IPS DF 6.9 (cell line): ENCODE measurements around the gene OR7G2.
"Not testable (repeated sequence)": the region's sequence is repeated elsewhere in the genome, so short reads cannot be mapped to it uniquely, and the experiment has no call there.

Source experiments
- DNase-seq: peaks from one replicate; pipeline ENCODE4 v3.0.0-alpha.2; 2013; ENCODE audit warnings: low read depth, low spot score
- H3K27ac ChIP-seq: one replicate; pipeline ENCODE4 v1.5.1; 2013; ENCODE audit warnings: low read length, control low read depth
- H3K27me3 ChIP-seq: 2 replicates; pipeline ENCODE4 v1.6.1; 2013; ENCODE audit warnings: mild to moderate bottlenecking, low read length; ENCODE audit not compliant: control insufficient read depth, insufficient read depth
- H3K36me3 ChIP-seq: 2 replicates; pipeline ENCODE4 v1.6.1; 2013; ENCODE audit warnings: low read length; ENCODE audit not compliant: control insufficient read depth, insufficient read depth
- H3K4me1 ChIP-seq: 2 replicates; pipeline ENCODE4 v1.6.1; 2013; ENCODE audit warnings: low read length; ENCODE audit not compliant: control insufficient read depth, insufficient read depth
- H3K4me3 ChIP-seq: 2 replicates; pipeline ENCODE4 v1.5.1; 2013; ENCODE audit warnings: mild to moderate bottlenecking, low read length
- H3K9me3 ChIP-seq: 2 replicates; pipeline ENCODE4 v1.6.1; 2013; ENCODE audit warnings: low read length, inconsistent platforms; ENCODE audit not compliant: control insufficient read depth, insufficient read depth
- WGBS: extraction: QIAGEN DNeasy Blood & Tissue Kit; methylation state at CpG from one replicate; pipeline ENCODE4 v1.1.7; 2013; ENCODE audit warnings: mixed read lengths, missing lambda C conversion rate; ENCODE audit not compliant: insufficient read length, insufficient coverage; 5-methylcytosine and 5-hydroxymethylcytosine counted together

The OR7G2 gene

DNA sequence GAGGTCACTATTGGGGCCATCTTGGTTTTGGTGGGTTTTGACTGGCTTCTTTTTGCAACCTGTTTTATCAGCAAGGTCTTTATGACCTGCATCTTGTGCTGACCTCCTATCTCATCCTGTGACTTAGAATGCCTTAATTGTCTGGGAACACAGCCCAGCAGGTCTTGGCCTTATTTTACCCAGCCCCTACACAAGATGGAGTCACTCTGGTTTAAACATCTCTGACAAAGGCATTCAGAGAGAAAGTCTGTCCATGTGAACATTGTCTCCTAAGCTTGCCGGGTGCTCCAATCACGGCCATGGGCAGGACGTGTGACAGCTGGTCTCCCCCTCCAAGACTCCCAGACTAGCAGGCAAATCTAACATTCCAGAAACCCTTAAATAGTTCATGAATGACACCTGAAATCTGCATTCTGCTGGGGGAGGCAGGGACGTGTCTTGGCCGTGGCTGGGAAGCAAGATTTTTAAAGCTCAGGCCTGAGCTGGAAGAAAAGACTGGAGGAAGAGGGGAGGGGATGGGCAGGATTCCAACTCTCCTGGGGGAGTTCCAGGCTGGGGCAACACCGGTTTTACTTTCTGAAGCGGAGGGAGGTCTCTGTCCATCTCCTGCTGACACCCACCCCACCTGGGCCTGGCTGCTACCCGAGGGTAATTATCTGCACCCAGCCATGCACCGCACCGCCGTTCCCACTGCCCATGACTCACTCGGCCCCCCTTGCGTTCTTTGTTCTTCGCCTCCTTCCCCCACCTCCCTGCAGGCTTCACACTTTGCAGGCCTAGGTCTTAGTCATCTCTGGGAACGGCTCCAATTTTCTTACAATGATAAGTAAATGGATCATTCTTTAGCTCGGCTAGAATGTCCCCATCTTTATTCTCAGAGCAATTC, 32.0 kb downstream of the OR7G2 start:
- Histone ChIP-seq H3K4me3 (no peak overlapping the region), H3K27me3 (no peaks in the 10 kb centered on the region), H3K9me3 (no peaks in the 10 kb centered on the region), H3K4me1 (no peaks in the 10 kb centered on the region), H3K36me3 (no peaks in the 10 kb centered on the region), H3K27ac (no peak overlapping the region)
- WGBS: no CpG with 5 or more reads among the region's 16 CpGs
- DNase-seq: no peak

DNA sequence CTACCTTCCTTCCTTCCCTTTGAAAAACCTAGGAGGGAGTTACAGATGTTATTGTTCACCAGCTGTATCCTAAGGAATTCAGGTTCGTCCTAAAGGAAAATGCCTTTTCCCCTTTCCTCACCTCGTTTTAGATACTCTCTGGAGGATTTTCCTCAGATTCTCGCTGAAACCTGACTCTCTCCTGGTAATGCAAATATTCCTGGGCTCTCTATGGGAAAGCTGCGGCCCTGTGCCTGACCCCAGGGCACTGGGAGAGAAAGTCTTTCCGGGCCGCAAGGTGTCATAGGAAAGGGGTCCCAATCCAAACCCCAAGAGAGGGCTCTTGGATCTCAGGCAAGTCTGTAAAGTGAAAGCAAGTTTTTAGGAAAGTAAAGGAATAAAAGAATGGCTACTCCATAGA, 33.5 kb downstream of the OR7G2 start:
- Histone ChIP-seq H3K36me3 (no peaks in the 10 kb centered on the region), H3K4me1 (no peaks in the 10 kb centered on the region), H3K9me3 (no peaks in the 10 kb centered on the region), H3K27ac (no peak overlapping the region), H3K4me3 (no peak overlapping the region), H3K27me3 (no peaks in the 10 kb centered on the region)
- WGBS: no CpG with 5 or more reads among the region's 6 CpGs
- no peak for DNase-seq

- H3K36me3 ChIP-seq, H3K27me3 ChIP-seq, H3K9me3 ChIP-seq, H3K27ac ChIP-seq, DNase-seq, H3K4me1 ChIP-seq, H3K4me3 ChIP-seq: not testable (repeated sequence)
- WGBS: no CpG with 5 or more reads among the region's 6 CpGs
Observed at GRCh38 chr19:9071720-9072119, 35.6 kb downstream of the OR7G2 start.

DNA sequence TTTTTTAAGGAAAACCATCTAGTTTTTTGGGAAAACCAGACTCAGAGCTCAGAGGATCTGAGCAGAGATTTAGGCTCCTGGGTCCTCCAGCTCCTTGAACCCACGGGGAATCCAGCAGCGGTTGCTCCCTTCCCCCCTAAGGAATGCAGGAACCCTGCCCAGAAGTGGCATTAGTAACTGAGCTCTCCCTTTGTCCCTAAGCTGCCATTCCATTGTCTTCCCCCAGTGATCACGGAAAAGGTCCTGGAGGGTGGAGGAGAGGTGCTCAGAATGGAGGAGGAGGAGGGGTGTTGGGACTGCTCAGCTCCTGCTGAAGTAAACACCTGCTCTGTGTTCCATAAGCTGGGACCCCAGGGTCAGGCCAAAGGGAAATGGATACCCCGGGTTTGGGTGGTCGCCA, 37.2 kb downstream of the OR7G2 start:
- no peak overlapping the region for H3K27ac ChIP-seq
- no peaks in the 10 kb centered on the region for H3K9me3 ChIP-seq
- DNase-seq: no peak
- H3K4me3 ChIP-seq: no peak overlapping the region
- H3K4me1 ChIP-seq: no peaks in the 10 kb centered on the region
- no peaks in the 10 kb centered on the region for H3K27me3 ChIP-seq
- no CpG with 5 or more reads among the region's 5 CpGs for WGBS
- no peaks in the 10 kb centered on the region for H3K36me3 ChIP-seq

GRCh38 chr19:9065457-9066014, 41.7 kb downstream of the OR7G2 start:
- Histone ChIP-seq H3K4me3 (no peak overlapping the region), H3K27me3 (no peaks in the 10 kb centered on the region), H3K36me3 (no peaks in the 10 kb centered on the region), H3K4me1 (no peaks in the 10 kb centered on the region), H3K9me3 (no peaks in the 10 kb centered on the region), H3K27ac (no peak overlapping the region)
- WGBS: no CpG with 5 or more reads among the region's 12 CpGs
- DNase-seq: no peak

DNA sequence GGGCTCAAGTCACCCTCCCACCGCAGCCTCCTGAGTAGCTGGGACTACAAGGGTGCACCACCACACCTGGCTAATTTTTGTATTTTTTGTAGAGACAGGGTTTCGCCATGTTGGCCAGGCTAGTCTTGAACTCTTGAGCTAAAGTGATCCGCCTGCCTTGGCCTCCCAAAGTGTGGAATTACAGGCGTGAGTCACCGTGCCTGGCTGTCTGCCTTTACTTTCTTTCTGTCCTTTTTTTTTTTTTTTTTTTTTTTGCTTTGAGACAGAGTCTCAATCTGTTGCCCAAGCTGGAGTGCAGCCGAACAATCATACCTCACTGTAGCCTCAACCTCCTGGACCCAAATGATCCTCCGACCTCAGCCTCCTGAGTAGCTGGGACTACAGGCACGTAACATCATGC, 45.4 kb downstream of the OR7G2 start:
- H3K27me3 ChIP-seq: no peaks in the 10 kb centered on the region
- WGBS: no CpG with 5 or more reads among the region's 8 CpGs

GRCh38 chr19:9060564-9061340, 46.5 kb downstream of the OR7G2 start:
- no peaks in the 10 kb centered on the region for H3K27me3 ChIP-seq
- no peak for DNase-seq
- H3K4me3 ChIP-seq: no peak overlapping the region
- no peaks in the 10 kb centered on the region for H3K36me3 ChIP-seq
- no peaks in the 10 kb centered on the region for H3K9me3 ChIP-seq
- WGBS: no CpG with 5 or more reads among the region's 17 CpGs
- no peaks in the 10 kb centered on the region for H3K4me1 ChIP-seq
- H3K27ac ChIP-seq: no peak overlapping the region

More for the DNA sequence above, 45.4 kb downstream of the OR7G2 start:
- no peak for DNase-seq
- Histone ChIP-seq H3K9me3 (no peaks in the 10 kb centered on the region), H3K27ac (no peak overlapping the region), H3K4me1 (no peaks in the 10 kb centered on the region), H3K4me3 (no peak overlapping the region), H3K36me3 (no peaks in the 10 kb centered on the region)

- 0 out of 2 replicates have a peak, but pooled peaks cover 2% of the 10 kb centered on the region for H3K4me1 ChIP-seq
Observed at GRCh38 chr19:9058905-9059667, 48.2 kb downstream of the OR7G2 start.

DNA sequence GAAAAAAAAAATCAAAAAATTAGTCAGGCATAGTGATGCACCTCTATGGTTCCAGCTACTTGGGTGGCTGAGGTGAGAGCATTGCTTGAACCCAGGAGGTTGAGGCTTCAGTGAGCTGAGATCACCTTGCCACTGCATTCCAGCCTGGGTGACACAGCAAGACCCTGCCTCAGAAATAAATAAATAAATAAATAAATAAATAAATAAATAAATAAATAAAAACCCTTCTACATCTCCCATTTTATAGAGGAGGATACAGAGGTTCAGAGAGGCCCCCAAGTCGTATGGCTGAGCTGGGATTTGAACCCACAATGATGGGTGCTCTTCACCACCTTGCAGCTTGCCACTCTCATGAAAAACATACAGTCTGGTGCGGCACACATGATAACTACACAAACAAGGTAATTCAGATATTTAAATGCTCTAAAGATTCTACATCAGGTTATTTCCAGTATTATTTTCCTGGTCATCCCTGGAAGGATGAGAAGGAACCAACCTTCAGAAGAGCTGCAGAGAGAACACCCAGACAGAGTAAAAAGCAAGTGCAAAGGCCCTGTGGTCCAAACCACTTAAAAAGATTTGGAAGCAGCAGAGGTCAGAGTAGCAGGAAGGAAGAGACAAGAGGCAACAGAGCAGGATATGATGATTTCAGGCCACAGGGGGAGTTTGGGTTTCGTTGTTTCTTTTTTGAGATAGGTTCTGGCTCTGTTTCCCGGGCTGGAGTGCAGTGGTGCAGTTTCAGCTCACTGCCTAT, 49.6 kb downstream of the OR7G2 start:
- Histone ChIP-seq H3K27me3 (no peaks in the 10 kb centered on the region), H3K4me3 (no peak overlapping the region), H3K9me3 (no peaks in the 10 kb centered on the region), H3K36me3 (no peaks in the 10 kb centered on the region), H3K27ac (no peak overlapping the region), H3K4me1 (0 out of 2 replicates have a peak, but pooled peaks cover 2% of the 10 kb centered on the region)
- WGBS: no CpG with 5 or more reads among the region's 4 CpGs
- no peak for DNase-seq

More at GRCh38 chr19:9058905-9059667, 48.2 kb downstream of the OR7G2 start:
- H3K36me3 ChIP-seq: no peaks in the 10 kb centered on the region
- no peak overlapping the region for H3K4me3 ChIP-seq
- DNase-seq: no peak
- no peak overlapping the region for H3K27ac ChIP-seq
- no peaks in the 10 kb centered on the region for H3K9me3 ChIP-seq
- H3K27me3 ChIP-seq: no peaks in the 10 kb centered on the region
- WGBS: no CpG with 5 or more reads among the region's 12 CpGs
